HG03457 (cell line): ENCODE data around the gene CRACR2A.

Experiments
- ATAC-seq: cut with Tn5 transposase; IDR thresholded peaks from one replicate; pipeline ENCODE4 v1.9.1; 2021; ENCODE audit warnings: moderate number of reproducible peaks; ENCODE audit not compliant: unreplicated experiment

Gene CRACR2A

DNA sequence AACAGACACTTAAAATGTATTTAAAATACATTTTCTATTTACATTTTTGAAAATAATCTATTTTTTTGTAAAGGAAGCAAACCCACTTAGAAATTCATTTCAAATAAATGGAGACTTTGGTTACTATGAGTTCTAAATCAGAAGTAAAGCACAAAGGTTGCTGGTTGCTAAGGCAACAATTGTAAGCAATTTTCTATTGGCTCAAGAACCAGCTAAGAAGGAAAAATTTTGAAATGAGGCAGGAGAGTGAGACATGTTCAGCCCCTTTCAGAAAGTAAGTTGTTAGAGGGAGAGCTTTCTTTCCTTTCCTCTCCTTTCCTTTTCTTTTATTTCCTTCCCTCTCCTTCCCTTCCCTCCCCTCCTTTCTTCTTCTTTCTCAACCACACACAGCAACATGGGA is 181.2 kb downstream of the CRACR2A start:
- no peak for ATAC-seq

DNA sequence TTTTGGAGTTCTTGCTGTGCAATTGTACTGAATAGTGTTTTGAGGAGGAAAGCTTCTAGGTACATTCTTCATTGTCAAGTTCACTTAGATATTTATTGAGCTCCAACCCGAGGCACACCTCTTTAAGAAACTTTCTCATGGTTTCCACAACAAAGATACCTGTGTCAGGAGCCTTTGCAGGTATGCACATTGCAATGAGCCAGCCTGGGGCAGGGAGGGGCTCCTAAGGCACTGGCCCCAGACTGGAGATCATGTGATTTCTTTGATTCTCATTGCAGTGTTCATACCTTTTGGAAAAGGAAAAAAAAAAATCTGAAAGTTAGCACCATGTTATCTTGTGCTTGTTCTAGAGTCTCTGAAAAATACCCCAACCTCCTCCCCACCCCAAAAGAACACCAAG is 181.6 kb downstream of the CRACR2A start:
- no peak for ATAC-seq

DNA sequence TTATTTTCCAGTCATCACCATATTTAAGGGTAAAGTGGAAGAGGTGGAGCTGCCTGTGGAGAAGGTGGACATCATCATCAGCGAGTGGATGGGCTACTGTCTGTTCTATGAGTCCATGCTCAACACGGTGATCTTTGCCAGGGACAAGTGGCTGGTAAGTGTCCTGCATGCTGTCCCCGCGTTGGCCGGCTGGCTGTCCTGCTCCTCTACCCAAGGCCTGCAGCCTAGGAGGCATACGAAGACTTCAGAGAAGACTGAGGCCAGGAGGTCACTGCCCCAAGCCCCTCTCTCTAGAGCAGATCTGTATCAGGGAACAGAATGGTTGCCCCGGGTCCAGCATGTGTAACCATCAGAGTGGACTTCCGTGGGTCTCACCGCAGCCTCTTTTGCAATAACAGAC is 184.2 kb downstream of the CRACR2A start:
- no peak for ATAC-seq

DNA sequence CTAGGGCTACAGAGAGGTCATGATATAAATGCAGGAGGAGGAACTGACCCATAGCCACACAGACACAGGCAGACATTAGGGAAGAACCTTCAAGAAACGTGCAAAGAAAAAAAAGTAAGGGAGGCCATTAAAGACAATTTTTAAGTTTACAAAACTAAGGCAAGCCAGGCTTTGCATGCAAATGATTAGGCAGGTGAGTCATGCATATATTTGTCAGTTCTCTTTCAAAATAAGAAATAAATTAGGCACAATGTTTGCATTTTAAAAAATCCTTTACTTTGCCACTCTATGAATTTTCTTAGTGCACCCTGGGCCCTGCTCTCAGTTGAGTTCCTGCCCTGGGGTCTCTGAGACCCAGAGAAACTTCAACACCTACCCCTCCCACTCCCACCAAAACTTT is 186.9 kb downstream of the CRACR2A start:
- no peak for ATAC-seq
